BJ (cell line): Measurements from ENCODE around the gene GIMAP2. TPM values are rescaled to one million over a fixed set of nuclear protein-coding genes. Genes with fewer than 3 reads are reported as not detected.

ENCODE experiments used
- CTCF ChIA-PET: fragments of 350-600 bp; formaldehyde crosslinking; extraction: SDS; loops from one replicate; lab custom pipeline; 2021; ENCODE audit warnings: antibody characterized with exemption, inconsistent platforms; lab: Yijun Ruan, JAX
- POLR2A ChIA-PET: fragments of 300-600 bp; sonication (Branson Sonifier 250); formaldehyde crosslinking; extraction: SDS; loops from one replicate; lab custom pipeline; 2021; ENCODE audit warnings: antibody characterized with exemption; lab: Charles Lee
- DNase-seq: peaks from one replicate; pipeline ENCODE4 v3.0.0-alpha.2; 2011; ENCODE audit warnings: low read depth
- H3K27me3 ChIP-seq: 2 replicates; pipeline ENCODE4 v1.6.0; 2011; ENCODE audit warnings: low read length; ENCODE audit not compliant: control insufficient read depth, insufficient read depth
- H3K36me3 ChIP-seq: 2 replicates; pipeline ENCODE4 v1.5.1; 2011; ENCODE audit warnings: low read length; ENCODE audit not compliant: control insufficient read depth, insufficient read depth
- H3K4me3 ChIP-seq: 2 replicates; pipeline ENCODE4 v1.5.1; 2011; ENCODE audit warnings: low read depth, mild to moderate bottlenecking, control low read depth, low read length
- CTCF ChIP-seq: IDR thresholded peaks from 2 replicates; pipeline ENCODE4 v1.5.1; 2011; ENCODE audit warnings: low read depth, mild to moderate bottlenecking, control low read depth, inconsistent platforms, low read length, moderate library complexity; ENCODE audit not compliant: insufficient read depth
- polyA plus RNA-seq: library from polyadenylated mRNA; depleted of rRNA; stranded (reverse); fragments of >200 nt; gene quantifications from 2 replicates; pipeline ENCODE4 v1.2.3, GENCODE V29; 2011

The GIMAP2 gene
- polyA plus RNA-seq, 1 experiment: 0.05 TPM

- no peaks in the 10 kb centered on the region for H3K27me3 ChIP-seq
- DNase-seq: no peak
- H3K36me3 ChIP-seq: no peaks in the 10 kb centered on the region
- CTCF ChIA-PET: no interaction called here
- POLR2A ChIA-PET: no interaction called here
- no peak overlapping the region for H3K4me3 ChIP-seq
- no peak for TF ChIP-seq CTCF
Measured at GRCh38 chr7:150663802-150664494, 21.6 kb upstream of the GIMAP2 start.

GRCh38 chr7:150665089-150665748, 20.3 kb upstream of the GIMAP2 start:
- no peak for TF ChIP-seq CTCF
- CTCF ChIA-PET: no interaction called here
- DNase-seq: no peak
- no peak overlapping the region for H3K4me3 ChIP-seq
- H3K36me3 ChIP-seq: no peaks in the 10 kb centered on the region
- H3K27me3 ChIP-seq: no peaks in the 10 kb centered on the region
- POLR2A ChIA-PET: no interaction called here

GRCh38 chr7:150665896-150666295, 19.6 kb upstream of the GIMAP2 start:
- TF ChIP-seq CTCF: no peak
- Histone ChIP-seq H3K27me3 (no peaks in the 10 kb centered on the region), H3K4me3 (no peak overlapping the region), H3K36me3 (no peaks in the 10 kb centered on the region)
- no peak for DNase-seq
- CTCF ChIA-PET: no interaction called here
- POLR2A ChIA-PET: no interaction called here

GRCh38 chr7:150666412-150666811, 19.1 kb upstream of the GIMAP2 start:
- H3K4me3 ChIP-seq: no peak overlapping the region
- no peaks in the 10 kb centered on the region for H3K36me3 ChIP-seq
- no peak for TF ChIP-seq CTCF
- no peak for DNase-seq
- H3K27me3 ChIP-seq: no peaks in the 10 kb centered on the region
- ChIA-PET POLR2A (no interaction called here), CTCF (no interaction called here)

- no peak for TF ChIP-seq CTCF
- ChIA-PET CTCF (no interaction called here), POLR2A (no interaction called here)
- H3K27me3 ChIP-seq: no peaks in the 10 kb centered on the region
- DNase-seq: no peak
- H3K4me3 ChIP-seq: no peak overlapping the region
- H3K36me3 ChIP-seq: no peaks in the 10 kb centered on the region
Measured at GRCh38 chr7:150668472-150668911, 17.0 kb upstream of the GIMAP2 start.
